CD4-positive, alpha-beta memory T cell (primary cell): Measurements from ENCODE around the gene MRPL34. TPM values are rescaled to one million over a fixed set of nuclear protein-coding genes. Genes with fewer than 3 reads are reported as not detected.
A peak's percentile ranks its signal among the peaks of the same experiment; 100 is the strongest.
"Not testable (repeated sequence)": the region's sequence is repeated elsewhere in the genome, so short reads cannot be mapped to it uniquely, and the experiment has no call there.

Experiments
- CTCF ChIA-PET: fragments of 350-600 bp; sonication (Branson Sonifier 250); formaldehyde crosslinking; loops from one replicate; lab custom pipeline; 2021; ENCODE audit warnings: inconsistent platforms; ENCODE audit not compliant: partially characterized antibody; lab: Charles Lee
- POLR2A ChIA-PET: fragments of 350-600 bp; sonication (Branson Sonifier 250); formaldehyde crosslinking; loops from one replicate; lab custom pipeline; 2021; ENCODE audit not compliant: partially characterized antibody; lab: Charles Lee
- DNase-seq, 5 donors: peaks; one replicate each; pipeline versions ENCODE4 v3.0.0 to v3.0.0-alpha.2; 2020 to 2022; ENCODE audit warnings: mixed read lengths in 1 of 5
- H3K27ac ChIP-seq: one replicate; pipeline ENCODE4 v1.7.0; 2013; ENCODE audit warnings: low read depth, low read length
- H3K27me3 ChIP-seq: 2 replicates; pipeline ENCODE4 v1.7.0; 2013; ENCODE audit warnings: mild to moderate bottlenecking, low read length, moderate library complexity; ENCODE audit not compliant: insufficient read depth
- H3K36me3 ChIP-seq: 2 replicates; pipeline ENCODE4 v1.7.0; 2013; ENCODE audit warnings: mild to moderate bottlenecking, low read length, moderate library complexity; ENCODE audit not compliant: insufficient read depth
- H3K4me1 ChIP-seq: 2 replicates; pipeline ENCODE4 v1.7.0; 2013; ENCODE audit warnings: mild to moderate bottlenecking, low read length, moderate library complexity; ENCODE audit not compliant: insufficient read depth
- H3K4me3 ChIP-seq, 2 donors: one replicate each; pipeline ENCODE4 v1.7.0; 2013; ENCODE audit warnings: low read length in 2 of 2, mild to moderate bottlenecking in 1 of 2
- H3K9me3 ChIP-seq, 2 donors: one replicate each; pipeline ENCODE4 v1.7.0; 2013; ENCODE audit warnings: low read length in 2 of 2, control low read depth in 1 of 2; ENCODE audit not compliant: control insufficient read depth in 1 of 2
- H3K27ac Mint-ChIP-seq, 7 donors: one replicate each; pipeline ENCODE4 v1.8.0; 2020 to 2021; ENCODE audit warnings: mixed read lengths in 7 of 7, mild to moderate bottlenecking in 6 of 7, inconsistent platforms in 3 of 7, moderate library complexity in 3 of 7
- H3K27me3 Mint-ChIP-seq, 2 donors: one replicate each; pipeline ENCODE4 v1.8.0; 2020 to 2021; ENCODE audit warnings: mixed read lengths in 2 of 2
- H3K36me3 Mint-ChIP-seq, 2 donors: one replicate each; pipeline ENCODE4 v1.8.0; 2020 to 2021; ENCODE audit warnings: mixed read lengths in 2 of 2, inconsistent platforms in 1 of 2, mild to moderate bottlenecking in 1 of 2
- H3K4me1 Mint-ChIP-seq, 4 donors: one replicate each; pipeline ENCODE4 v1.8.0; 2020 to 2021; ENCODE audit warnings: mixed read lengths in 4 of 4, mild to moderate bottlenecking in 1 of 4
- H3K4me3 Mint-ChIP-seq, 8 donors: one replicate each; pipeline ENCODE4 v1.8.0; 2020 to 2021; ENCODE audit warnings: mixed read lengths in 8 of 8, mild to moderate bottlenecking in 7 of 8, moderate library complexity in 6 of 8, inconsistent platforms in 3 of 8
- H3K9me3 Mint-ChIP-seq, 8 donors: one replicate each; pipeline ENCODE4 v1.8.0; 2020 to 2021; ENCODE audit warnings: mixed read lengths in 8 of 8, mild to moderate bottlenecking in 5 of 8, inconsistent platforms in 3 of 8, moderate library complexity in 1 of 8
- intact Hi-C: fragments of 100-400 bp; cut with micrococcal nuclease; formaldehyde crosslinking; loops from one replicate; pipeline ENCODE4 v1.15.1; 2023
- polyA plus RNA-seq, 2 donors: library from polyadenylated mRNA; unstranded; fragments of 300-500 nt; fragmentation: Illumina TruSeq; gene quantifications; one replicate each; pipeline ENCODE4 v1.2.3, GENCODE V29; 2021
- total RNA-seq, 2 experiments: library from RNA; stranded (reverse); gene quantifications; one replicate each; pipeline ENCODE4 v1.2.3, GENCODE V29; 2021

The MRPL34 gene
- total and polyA plus RNA-seq, 4 experiments from 2014 or later: 69.4 to 250 (median 153) TPM

GRCh38 chr19:17294051-17294891, 11.4 kb upstream of the MRPL34 start:
- no peak overlapping the region for H3K4me3 ChIP-seq
- Mint-ChIP-seq H3K27me3 (peaks cover 0 to 2% of the 10 kb centered on the region in 2 donors), H3K36me3 (peaks cover 0 to 2% of the 10 kb centered on the region in 2 donors), H3K4me3 (peak overlapping the region in 1 of 8 donors; percentile 20), H3K4me1 (peaks cover 3 to 5% (median 4%) of the 10 kb centered on the region in 4 donors), H3K9me3 (peaks cover 0 to 2% (median 0%) of the 10 kb centered on the region in 8 donors), H3K27ac (no peak overlapping the region)
- intact Hi-C loops: no loop called here
- POLR2A ChIA-PET: interaction anchor here (2.1 kb wide), 1 partner anchor 41 kb away, joined by 7 read pairs; the partner anchor contains the start of gene ANO8
- H3K27me3 ChIP-seq: no peaks in the 10 kb centered on the region
- peak in 4 of 5 donors; percentile 27 to 60 (median 34) for DNase-seq
- no peak overlapping the region for H3K27ac ChIP-seq
- CTCF ChIA-PET: interaction anchor here (0.9 to 1.9 kb wide), 4 partner anchors 11 to 92 kb away, joined by 3 to 7 read pairs (median 4); partner anchors contain the start of gene MRPL34
- H3K4me1 ChIP-seq: peaks cover 6% of the 10 kb centered on the region
- H3K36me3 ChIP-seq: no peaks in the 10 kb centered on the region
- H3K9me3 ChIP-seq: peaks cover 0 to 4% of the 10 kb centered on the region in 2 donors

- H3K9me3 ChIP-seq, H3K27me3 ChIP-seq, H3K4me3 Mint-ChIP-seq, H3K27me3 Mint-ChIP-seq, H3K36me3 Mint-ChIP-seq, DNase-seq, H3K9me3 Mint-ChIP-seq, H3K27ac ChIP-seq, H3K4me3 ChIP-seq, H3K4me1 Mint-ChIP-seq, H3K4me1 ChIP-seq, H3K36me3 ChIP-seq, POLR2A ChIA-PET, H3K27ac Mint-ChIP-seq, intact Hi-C loops: not testable (repeated sequence)
- CTCF ChIA-PET: interaction anchor here (1.2 to 1.9 kb wide), 5 partner anchors 10 to 91 kb away, joined by 3 to 7 read pairs (median 3); partner anchors contain the start of genes BABAM1 and MRPL34
Observed at GRCh38 chr19:17295551-17295950, 10.1 kb upstream of the MRPL34 start.

- intact Hi-C loops: no loop called here
- Mint-ChIP-seq H3K4me3 (no peak overlapping the region), H3K4me1 (peaks cover 3 to 5% (median 4%) of the 10 kb centered on the region in 4 donors), H3K9me3 (peaks cover 0 to 2% (median 0%) of the 10 kb centered on the region in 8 donors), H3K27ac (no peak overlapping the region), H3K36me3 (peaks cover 0 to 2% of the 10 kb centered on the region in 2 donors), H3K27me3 (no peaks in the 10 kb centered on the region)
- no peaks in the 10 kb centered on the region for H3K36me3 ChIP-seq
- H3K27ac ChIP-seq: no peak overlapping the region
- ChIA-PET POLR2A (no interaction called here), CTCF (interaction anchor here (1.3 to 2.5 kb wide), 5 partner anchors 30 to 93 kb away, joined by 3 to 13 read pairs (median 7); partner anchors contain the start of gene BABAM1)
- H3K4me1 ChIP-seq: peaks cover 6% of the 10 kb centered on the region
- peaks cover 0 to 4% of the 10 kb centered on the region in 2 donors for H3K9me3 ChIP-seq
- DNase-seq: no peak
- H3K4me3 ChIP-seq: no peak overlapping the region
- no peaks in the 10 kb centered on the region for H3K27me3 ChIP-seq
Observed at GRCh38 chr19:17296273-17296672, 9.4 kb upstream of the MRPL34 start.

GRCh38 chr19:17296976-17297375, 8.7 kb upstream of the MRPL34 start:
- ChIA-PET POLR2A (no interaction called here), CTCF (interaction anchor here (1.2 to 2.5 kb wide), 5 partner anchors 8 to 92 kb away, joined by 3 to 13 read pairs (median 5); partner anchors contain the start of genes DDA1 and MRPL34)
- Histone ChIP-seq H3K36me3 (no peaks in the 10 kb centered on the region), H3K4me1 (peaks cover 4% of the 10 kb centered on the region), H3K9me3 (peaks cover 0 to 4% of the 10 kb centered on the region in 2 donors), H3K4me3 (no peak overlapping the region), H3K27me3 (no peaks in the 10 kb centered on the region), H3K27ac (no peak overlapping the region)
- H3K27me3 Mint-ChIP-seq: no peaks in the 10 kb centered on the region
- intact Hi-C loops: no loop called here
- H3K27ac Mint-ChIP-seq: no peak overlapping the region
- peaks cover 0 to 2% (median 0%) of the 10 kb centered on the region in 8 donors for H3K9me3 Mint-ChIP-seq
- H3K4me1 Mint-ChIP-seq: peaks cover 3 to 8% (median 5%) of the 10 kb centered on the region in 4 donors
- no peak overlapping the region for H3K4me3 Mint-ChIP-seq
- no peak for DNase-seq
- peaks cover 0 to 2% of the 10 kb centered on the region in 2 donors for H3K36me3 Mint-ChIP-seq

GRCh38 chr19:17300992-17301619, 4.6 kb upstream of the MRPL34 start:
- intact Hi-C loops: no loop called here
- peaks cover 0 to 2% (median 0%) of the 10 kb centered on the region in 8 donors for H3K9me3 Mint-ChIP-seq
- no peak overlapping the region for H3K4me3 Mint-ChIP-seq
- Histone ChIP-seq H3K27me3 (no peaks in the 10 kb centered on the region), H3K36me3 (no peaks in the 10 kb centered on the region), H3K4me3 (no peak overlapping the region), H3K4me1 (peaks cover 33% of the 10 kb centered on the region), H3K9me3 (peaks cover 0 to 4% of the 10 kb centered on the region in 2 donors), H3K27ac (no peak overlapping the region)
- no peak for DNase-seq
- CTCF ChIA-PET: no interaction called here
- no peak overlapping the region for H3K27ac Mint-ChIP-seq
- H3K4me1 Mint-ChIP-seq: peaks cover 9 to 40% (median 23%) of the 10 kb centered on the region in 4 donors
- H3K27me3 Mint-ChIP-seq: no peaks in the 10 kb centered on the region
- H3K36me3 Mint-ChIP-seq: peaks cover 0 to 2% of the 10 kb centered on the region in 2 donors
- POLR2A ChIA-PET: interaction anchor here (1.1 to 5.8 kb wide), 2 partner anchors 8 to 34 kb away, joined by 3 to 64 read pairs; partner anchors contain the start of genes ANO8, DDA1 and GTPBP3

GRCh38 chr19:17302391-17303166, 3.1 kb upstream of the MRPL34 start:
- Histone ChIP-seq H3K9me3 (peaks cover 0 to 4% of the 10 kb centered on the region in 2 donors), H3K27ac (peak overlapping the region; percentile 71), H3K4me1 (peaks cover 42% of the 10 kb centered on the region), H3K36me3 (no peaks in the 10 kb centered on the region), H3K27me3 (no peaks in the 10 kb centered on the region), H3K4me3 (peak overlapping the region in 1 of 2 donors; percentile 59)
- H3K36me3 Mint-ChIP-seq: peaks cover 0 to 2% of the 10 kb centered on the region in 2 donors
- H3K27me3 Mint-ChIP-seq: no peaks in the 10 kb centered on the region
- POLR2A ChIA-PET: interaction anchor here (0.6 to 5.8 kb wide), 4 partner anchors 10 to 118 kb away, joined by 3 to 64 read pairs (median 4); partner anchors contain the start of genes ANO8, GTPBP3 and OCEL1
- H3K27ac Mint-ChIP-seq: peak overlapping the region in 6 of 7 donors; percentile 17 to 60 (median 37)
- H3K4me3 Mint-ChIP-seq: peak overlapping the region; percentile 53 to 91 (median 74)
- intact Hi-C loops: no loop called here
- CTCF ChIA-PET: interaction anchor here (1.4 kb wide), 1 partner anchor 10 kb away, joined by 9 read pairs; no protein-coding TSS in a partner anchor
- H3K4me1 Mint-ChIP-seq: peaks cover 11 to 51% (median 29%) of the 10 kb centered on the region in 4 donors
- peaks cover 0 to 2% (median 0%) of the 10 kb centered on the region in 8 donors for H3K9me3 Mint-ChIP-seq
- peak in 1 of 5 donors; percentile 60 for DNase-seq
